Stimulated activated CD8-positive, alpha-beta memory T cell treated with anti-CD3 and anti-CD28 coated beads, Interleukin-15, amount 100 ng/mL, for 48 hours (primary cell): ENCODE results near the gene CA6.
"Not testable (repeated sequence)": the region's sequence is repeated elsewhere in the genome, so short reads cannot be mapped to it uniquely, and the experiment has no call there.

Source experiments
- DNase-seq, 2 donors: peaks; one replicate each; pipeline ENCODE4 v3.0.0-alpha.2; 2020; ENCODE audit warnings: low read depth in 2 of 2

The CA6 gene

GRCh38 chr1:8969937-8970336 is 24.3 kb downstream of the CA6 start:
- DNase-seq, result no peak

- peak in 1 of 2 donors; percentile 52 for DNase-seq
Measured at GRCh38 chr1:8970870-8971337, 25.2 kb downstream of the CA6 start.

- no peak for DNase-seq
Measured at GRCh38 chr1:8974551-8974950, 28.9 kb downstream of the CA6 start.

GRCh38 chr1:8976338-8976737 is 30.7 kb downstream of the CA6 start:
- DNase-seq, result no peak

- no peak for DNase-seq
Measured at GRCh38 chr1:8976896-8977450, 31.3 kb downstream of the CA6 start.

GRCh38 chr1:8980656-8981055 is 35.0 kb downstream of the CA6 start:
- no peak for DNase-seq

GRCh38 chr1:8981169-8981568 is 35.5 kb downstream of the CA6 start:
- DNase-seq, result no peak

GRCh38 chr1:8984203-8984602 is 38.5 kb downstream of the CA6 start:
- no peak for DNase-seq

- no peak for DNase-seq
Measured at GRCh38 chr1:8984990-8985389, 39.3 kb downstream of the CA6 start.

- no peak for DNase-seq
Measured at GRCh38 chr1:8985915-8986813, 40.5 kb downstream of the CA6 start.

- DNase-seq, result no peak
Measured at GRCh38 chr1:8986814-8987190, 41.1 kb downstream of the CA6 start.

GRCh38 chr1:8987881-8988617 is 42.4 kb downstream of the CA6 start:
- DNase-seq, result peak in 1 of 2 donors; percentile 55

GRCh38 chr1:8988618-8988967 is 42.9 kb downstream of the CA6 start:
- no peak for DNase-seq

GRCh38 chr1:8989061-8989460 is 43.4 kb downstream of the CA6 start:
- no peak for DNase-seq

GRCh38 chr1:8989821-8990220 is 44.2 kb downstream of the CA6 start:
- DNase-seq, result no peak

- no peak for DNase-seq
Measured at GRCh38 chr1:8992936-8993687, 47.4 kb downstream of the CA6 start.

GRCh38 chr1:8993962-8994675 is 48.5 kb downstream of the CA6 start:
- DNase-seq, result not testable (repeated sequence)

GRCh38 chr1:9001534-9002214 is 56.0 kb downstream of the CA6 start:
- not testable (repeated sequence) for DNase-seq

GRCh38 chr1:9002215-9002560 is 56.5 kb downstream of the CA6 start:
- DNase-seq, result not testable (repeated sequence)

- DNase-seq, result no peak
Measured at GRCh38 chr1:9004031-9004699, 58.5 kb downstream of the CA6 start.
